GM15510 (cell line): Measurements from ENCODE around the gene RBM24.

ENCODE experiments used
- POLR2A ChIP-seq: IDR thresholded peaks from 3 replicates; pipeline ENCODE4 v1.6.1; 2011; ENCODE audit warnings: borderline replicate concordance; ENCODE audit not compliant: insufficient read length; ENCODE audit errors: extremely low read depth

Gene RBM24

GRCh38 chr6:17281100-17281496, at the start of gene RBM24:
TSS of gene RBM24 (plus strand) at chr6:17281361. CDS start at chr6:17281582, 221 bp downstream.
- TF ChIP-seq POLR2A = no peak

GRCh38 chr6:17233531-17233930, 47.6 kb upstream of the RBM24 start:
- TF ChIP-seq POLR2A = no peak

- TF ChIP-seq POLR2A = no peak
Observed at GRCh38 chr6:17237246-17237645, 43.9 kb upstream of the RBM24 start.

DNA sequence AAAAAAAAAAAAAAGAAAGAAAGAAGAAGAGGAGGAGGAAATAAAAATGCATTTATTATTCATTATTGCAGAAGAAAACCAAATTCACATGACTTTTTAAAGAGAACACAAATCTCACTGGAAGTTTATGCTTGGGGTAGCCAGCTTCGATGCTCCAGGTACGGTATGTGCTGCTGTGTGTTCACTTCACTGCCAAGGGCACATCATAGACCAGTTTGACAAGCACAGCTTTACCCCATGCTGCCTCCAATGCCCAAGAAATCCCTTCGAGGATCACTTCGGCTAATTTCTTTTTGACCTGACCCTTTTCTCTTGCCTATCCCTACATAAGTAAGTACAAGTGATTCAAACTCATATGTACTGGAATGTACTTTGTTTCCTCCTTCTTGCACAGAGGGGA, 41.9 kb upstream of the RBM24 start:
- TF ChIP-seq POLR2A = no peak

GRCh38 chr6:17240803-17241500, 40.2 kb upstream of the RBM24 start:
- no peak for TF ChIP-seq POLR2A

- no peak for TF ChIP-seq POLR2A
Observed at GRCh38 chr6:17242087-17242486, 39.1 kb upstream of the RBM24 start.

DNA sequence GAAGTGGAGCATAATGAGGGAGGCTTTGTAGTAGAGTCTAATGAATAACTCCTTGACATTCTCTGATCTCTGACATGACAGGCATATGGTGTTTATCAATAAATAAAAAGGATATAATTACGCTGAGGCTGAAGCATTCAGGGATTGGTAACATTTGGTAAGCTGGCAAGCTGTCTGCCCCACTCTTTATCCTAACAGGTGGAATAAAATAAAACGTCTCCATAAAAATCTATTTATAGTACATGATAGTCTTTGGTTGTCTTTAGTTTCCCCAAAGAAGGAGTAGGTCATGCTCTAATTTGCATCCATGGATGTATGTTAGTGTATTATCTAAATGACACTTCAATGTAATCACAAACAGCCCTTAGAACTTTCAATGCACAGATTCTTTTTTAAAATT, 30.9 kb upstream of the RBM24 start:
- no peak for TF ChIP-seq POLR2A

DNA sequence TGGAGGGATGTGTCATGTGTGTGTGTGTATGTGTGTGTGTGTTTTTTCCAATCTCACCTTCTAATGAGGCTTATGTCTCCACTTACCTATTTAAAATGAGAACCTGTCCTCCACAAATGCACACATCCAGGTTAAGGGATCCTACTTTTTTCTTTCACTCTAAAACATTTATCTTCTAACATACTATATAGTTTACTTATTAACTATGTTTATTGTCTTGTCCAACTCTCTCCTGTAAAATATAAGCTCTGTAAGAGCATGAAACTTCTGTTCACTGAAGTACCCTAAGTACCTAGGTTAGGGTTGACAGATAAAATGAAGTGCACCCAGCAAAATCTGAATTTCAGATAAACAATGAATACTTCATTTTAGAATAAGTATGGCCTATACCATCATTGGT, 29.2 kb upstream of the RBM24 start:
- no peak for TF ChIP-seq POLR2A

DNA sequence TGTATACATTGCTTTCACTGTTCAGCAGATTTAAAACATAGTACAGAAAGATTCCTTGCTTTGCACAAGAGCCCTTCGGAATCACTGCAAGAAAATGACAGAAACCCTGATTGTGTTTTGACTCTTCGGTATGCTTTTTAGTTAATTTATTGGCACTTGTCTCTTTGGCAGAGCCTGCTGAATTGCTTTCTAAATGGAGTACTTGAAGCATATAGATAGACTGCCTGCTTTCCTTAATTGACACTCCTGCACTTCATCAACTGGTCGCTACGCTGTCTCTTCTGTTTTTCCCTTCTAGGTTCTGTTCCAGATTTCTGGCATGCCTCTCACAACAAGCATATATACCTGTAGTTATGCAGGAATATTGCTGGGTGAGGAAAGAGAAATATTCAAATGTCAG, 22.4 kb upstream of the RBM24 start:
- no peak for TF ChIP-seq POLR2A

DNA sequence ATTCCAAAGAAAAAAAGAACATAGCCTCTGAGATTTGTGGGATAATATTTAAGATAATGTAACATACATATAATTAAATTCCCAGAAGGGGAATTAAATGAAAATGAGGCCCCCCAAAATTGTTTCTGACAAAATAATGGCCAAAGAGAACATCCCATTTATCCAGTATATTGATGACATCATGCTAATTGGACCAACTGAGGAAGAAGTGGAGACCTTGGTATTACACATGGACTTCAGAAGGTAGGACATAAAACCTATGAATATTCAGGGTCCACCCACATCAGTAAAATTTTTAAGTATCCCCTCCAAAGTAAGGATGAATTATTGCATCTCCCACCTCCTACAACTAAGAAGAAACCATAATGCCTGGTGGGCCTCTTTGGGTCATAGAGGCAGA, 15.6 kb upstream of the RBM24 start:
- TF ChIP-seq POLR2A = no peak

GRCh38 chr6:17267566-17267965, 13.6 kb upstream of the RBM24 start:
- TF ChIP-seq POLR2A = no peak

- no peak for TF ChIP-seq POLR2A
Observed at GRCh38 chr6:17268114-17268513, 13.0 kb upstream of the RBM24 start.

GRCh38 chr6:17269840-17270239, 11.3 kb upstream of the RBM24 start:
- no peak for TF ChIP-seq POLR2A

DNA sequence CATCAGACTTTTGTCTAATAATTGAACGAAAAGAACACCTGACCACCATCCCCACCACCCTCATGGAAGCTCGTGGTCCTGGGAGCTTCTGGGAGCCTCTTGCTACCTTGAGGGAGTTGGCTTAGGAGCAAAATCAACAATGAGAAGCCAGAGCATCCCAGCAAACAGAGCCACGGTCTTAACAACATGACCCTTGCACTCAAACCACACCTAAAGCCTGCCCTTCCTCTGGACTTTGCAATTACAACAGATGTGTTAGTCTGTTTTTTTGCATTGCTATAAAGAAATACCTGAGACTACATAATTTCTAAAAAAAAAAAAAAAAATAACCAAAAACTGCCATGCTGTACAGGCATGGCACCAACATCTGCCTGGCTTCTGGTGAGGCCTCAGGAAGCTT, 9.5 kb upstream of the RBM24 start:
- TF ChIP-seq POLR2A = no peak

- no peak for TF ChIP-seq POLR2A
Observed at GRCh38 chr6:17276766-17277165, 4.4 kb upstream of the RBM24 start.

DNA sequence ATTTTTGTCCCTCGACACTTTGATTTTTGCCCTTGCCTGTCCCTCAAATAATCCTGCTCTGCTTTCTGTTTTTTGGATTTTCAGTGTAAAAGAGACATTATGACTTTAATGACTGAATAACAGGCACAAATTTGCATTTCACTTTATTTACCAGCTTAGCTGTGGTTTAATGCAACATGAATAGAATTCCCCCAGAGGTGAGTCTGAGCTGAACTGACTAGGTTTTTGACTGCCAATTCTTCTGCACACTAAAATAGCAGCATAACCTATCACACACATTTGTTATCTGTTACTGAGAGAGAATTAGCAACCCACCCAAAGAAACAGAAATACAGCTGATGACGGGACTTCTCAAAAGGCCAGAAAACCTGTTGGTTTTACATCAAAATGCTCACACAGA, 3.9 kb upstream of the RBM24 start:
- no peak for TF ChIP-seq POLR2A

- TF ChIP-seq POLR2A = no peak
Observed at GRCh38 chr6:17278289-17279063, 2.7 kb upstream of the RBM24 start.

DNA sequence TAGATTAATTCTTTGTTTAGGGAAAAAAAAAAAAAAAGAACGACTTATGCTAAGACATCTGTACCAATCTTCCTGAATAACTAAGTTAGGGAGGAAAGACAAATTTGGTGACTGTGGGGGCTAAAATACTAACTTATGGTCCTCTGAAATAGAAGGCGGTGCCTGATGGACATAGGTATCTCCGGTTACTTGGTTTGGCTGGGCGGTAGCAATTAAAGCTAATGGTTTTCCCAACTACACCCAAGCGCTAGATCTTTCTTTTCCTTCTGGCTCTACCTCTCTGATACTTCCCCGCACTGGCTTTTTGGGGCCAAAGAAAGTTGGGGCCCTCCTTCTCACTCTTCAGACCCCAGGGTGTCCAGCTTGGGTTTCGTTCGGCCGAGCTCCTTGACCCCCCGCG, 1.0 kb upstream of the RBM24 start:
- no peak for TF ChIP-seq POLR2A
